GM10266 (cell line): ENCODE data around the gene ANO8.

Experiments used
- DNase-seq: peaks from one replicate; pipeline ENCODE4 v3.0.0; 2012; ENCODE audit errors: extremely low spot score
- CTCF ChIP-seq: IDR thresholded peaks from 2 replicates; pipeline ENCODE4 v1.5.1; 2012; ENCODE audit warnings: mild to moderate bottlenecking, low read depth; ENCODE audit not compliant: control insufficient read depth, insufficient read depth; ENCODE audit errors: missing control alignments

ANO8 gene

GRCh38 chr19:17326595-17326966 lies 8.1 kb downstream of the ANO8 start:
- TF ChIP-seq CTCF: no peak
- DNase-seq: no peak

- no peak for TF ChIP-seq CTCF
- no peak for DNase-seq
Measured at GRCh38 chr19:17325881-17326594, 8.6 kb downstream of the ANO8 start.

GRCh38 chr19:17325133-17325532 lies 9.5 kb downstream of the ANO8 start:
- DNase-seq: no peak
- TF ChIP-seq CTCF: no peak

- TF ChIP-seq CTCF: no peak
- peak; percentile 38 for DNase-seq
Measured at GRCh38 chr19:17324357-17325114, 10.1 kb downstream of the ANO8 start.

GRCh38 chr19:17323964-17324332 lies 10.7 kb downstream of the ANO8 start:
- DNase-seq: peak; percentile 49
- TF ChIP-seq CTCF: no peak

GRCh38 chr19:17323300-17323963 lies 11.2 kb downstream of the ANO8 start:
- DNase-seq: no peak
- no peak for TF ChIP-seq CTCF

GRCh38 chr19:17322854-17323253 lies 11.8 kb downstream of the ANO8 start:
- TF ChIP-seq CTCF: no peak

More at GRCh38 chr19:17322854-17323253, 11.8 kb downstream of the ANO8 start:
- no peak for DNase-seq
